Activated naive CD8-positive, alpha-beta T cell (primary cell): ENCODE measurements around the gene SELENOS.

Experiments
- H3K27ac Mint-ChIP-seq: one replicate; pipeline ENCODE4 v1.8.0; 2021; ENCODE audit warnings: mixed read lengths
- H3K27me3 Mint-ChIP-seq: one replicate; pipeline ENCODE4 v1.8.0; 2021; ENCODE audit warnings: mixed read lengths
- H3K36me3 Mint-ChIP-seq: one replicate; pipeline ENCODE4 v1.8.0; 2021; ENCODE audit warnings: mixed read lengths
- H3K4me1 Mint-ChIP-seq: one replicate; pipeline ENCODE4 v1.8.0; 2021; ENCODE audit warnings: low read depth, mixed read lengths
- H3K4me3 Mint-ChIP-seq: one replicate; pipeline ENCODE4 v1.8.0; 2021; ENCODE audit warnings: mild to moderate bottlenecking, mixed read lengths
- H3K9me3 Mint-ChIP-seq: one replicate; pipeline ENCODE4 v1.8.0; 2021; ENCODE audit warnings: low read depth, mixed read lengths

SELENOS gene

GRCh38 chr15:101240358-101240757, 36.9 kb downstream of the SELENOS start:
- H3K36me3 Mint-ChIP-seq, result peaks cover 18% of the 10 kb centered on the region
- H3K9me3 Mint-ChIP-seq, result no peaks in the 10 kb centered on the region
- peak overlapping the region; percentile 89 for H3K27ac Mint-ChIP-seq
- H3K4me1 Mint-ChIP-seq, result peaks cover 79% of the 10 kb centered on the region
- H3K27me3 Mint-ChIP-seq, result no peaks in the 10 kb centered on the region
- H3K4me3 Mint-ChIP-seq, result peak overlapping the region; percentile 20

- Mint-ChIP-seq H3K36me3 (peaks cover 15% of the 10 kb centered on the region), H3K4me1 (peaks cover 74% of the 10 kb centered on the region), H3K4me3 (peak overlapping the region; percentile 70), H3K9me3 (no peaks in the 10 kb centered on the region), H3K27ac (peak overlapping the region; percentile 89), H3K27me3 (no peaks in the 10 kb centered on the region)
Observed at GRCh38 chr15:101239724-101240136, 37.6 kb downstream of the SELENOS start.

- no peak overlapping the region for H3K4me3 Mint-ChIP-seq
- no peaks in the 10 kb centered on the region for H3K9me3 Mint-ChIP-seq
- no peaks in the 10 kb centered on the region for H3K27me3 Mint-ChIP-seq
- H3K27ac Mint-ChIP-seq, result no peak overlapping the region
- peaks cover 27% of the 10 kb centered on the region for H3K36me3 Mint-ChIP-seq
- peaks cover 67% of the 10 kb centered on the region for H3K4me1 Mint-ChIP-seq
Observed at GRCh38 chr15:101237251-101237650, 40.0 kb downstream of the SELENOS start.

- H3K27me3 Mint-ChIP-seq, result no peaks in the 10 kb centered on the region
- H3K4me3 Mint-ChIP-seq, result no peak overlapping the region
- peaks cover 60% of the 10 kb centered on the region for H3K4me1 Mint-ChIP-seq
- H3K9me3 Mint-ChIP-seq, result no peaks in the 10 kb centered on the region
- peak overlapping the region; percentile 34 for H3K27ac Mint-ChIP-seq
- peaks cover 39% of the 10 kb centered on the region for H3K36me3 Mint-ChIP-seq
Observed at GRCh38 chr15:101233651-101234280, 43.5 kb downstream of the SELENOS start.

GRCh38 chr15:101232677-101233076, 44.6 kb downstream of the SELENOS start:
- H3K27ac Mint-ChIP-seq, result no peak overlapping the region
- H3K36me3 Mint-ChIP-seq, result peaks cover 48% of the 10 kb centered on the region
- no peaks in the 10 kb centered on the region for H3K27me3 Mint-ChIP-seq
- H3K4me3 Mint-ChIP-seq, result peak overlapping the region; percentile 22
- peaks cover 60% of the 10 kb centered on the region for H3K4me1 Mint-ChIP-seq
- peaks cover 8% of the 10 kb centered on the region for H3K9me3 Mint-ChIP-seq

GRCh38 chr15:101228313-101228712, 49.0 kb downstream of the SELENOS start:
- Mint-ChIP-seq H3K4me3 (peak overlapping the region; percentile 3), H3K36me3 (peaks cover 53% of the 10 kb centered on the region), H3K4me1 (peaks cover 72% of the 10 kb centered on the region), H3K27me3 (no peaks in the 10 kb centered on the region), H3K9me3 (peaks cover 11% of the 10 kb centered on the region), H3K27ac (peak overlapping the region; percentile 80)

GRCh38 chr15:101225658-101226057, 51.6 kb downstream of the SELENOS start:
- Mint-ChIP-seq H3K4me3 (no peak overlapping the region), H3K4me1 (peaks cover 68% of the 10 kb centered on the region), H3K9me3 (peaks cover 11% of the 10 kb centered on the region), H3K27me3 (no peaks in the 10 kb centered on the region), H3K36me3 (peaks cover 43% of the 10 kb centered on the region), H3K27ac (no peak overlapping the region)
